H1 (cell line): ENCODE data around the gene RSPO3. TPM values are rescaled to one million over a fixed set of nuclear protein-coding genes. Genes with fewer than 3 reads are reported as not detected.

Source experiments
- CTCF ChIA-PET: fragments of 300-600 bp; sonication (Branson Sonifier 250); formaldehyde crosslinking; loops from one replicate; lab custom pipeline; 2021; ENCODE audit not compliant: partially characterized antibody; lab: Charles Lee
- POLR2A ChIA-PET: fragments of 300-600 bp; sonication (Branson Sonifier 250); formaldehyde crosslinking; loops from one replicate; lab custom pipeline; 2021; ENCODE audit warnings: inconsistent platforms; ENCODE audit not compliant: partially characterized antibody; lab: Charles Lee
- DNase-seq, 2 experiments: peaks; one replicate each; pipeline versions ENCODE4 v3.0.0 to v3.0.0-alpha.2; 2010 to 2022; ENCODE audit warnings: low spot score in 2 of 2, low read depth in 1 of 2, mixed read lengths in 1 of 2
- FAIRE-seq: peaks from 2 replicates; lab custom pipeline; 2011; peaks lifted over from hg19 to GRCh38; lab: Jason Lieb, UNC
- H2AFZ ChIP-seq: 2 replicates; pipeline ENCODE4 v1.8.1; 2012; ENCODE audit warnings: low read length, inconsistent platforms
- H2AK5ac ChIP-seq: 2 replicates; pipeline ENCODE4 v1.6.1; 2013; ENCODE audit warnings: low read depth, low read length
- H2BK120ac ChIP-seq: replicated peaks from 2 replicates; pipeline ENCODE3; 2013; ENCODE audit warnings: low read depth, low read length, inconsistent platforms
- H2BK12ac ChIP-seq: 2 replicates; pipeline ENCODE4 v1.6.1; 2013; ENCODE audit warnings: low read depth, low read length
- H2BK15ac ChIP-seq: 2 replicates; pipeline ENCODE4 v1.6.1; 2013; ENCODE audit warnings: low read length
- H2BK20ac ChIP-seq: 2 replicates; pipeline ENCODE4 v1.6.1; 2013; ENCODE audit warnings: low read length
- H2BK5ac ChIP-seq: 2 replicates; pipeline ENCODE4 v1.6.1; 2013; ENCODE audit warnings: low read depth, low read length
- H3K14ac ChIP-seq: 2 replicates; pipeline ENCODE4 v1.6.1; 2013; ENCODE audit warnings: inconsistent platforms; ENCODE audit not compliant: insufficient read length
- H3K18ac ChIP-seq: 2 replicates; pipeline ENCODE4 v1.6.1; 2013; ENCODE audit warnings: low read length; ENCODE audit errors: extremely low read depth
- H3K23ac ChIP-seq: 2 replicates; pipeline ENCODE4 v1.6.1; 2013; ENCODE audit warnings: inconsistent platforms; ENCODE audit not compliant: insufficient read length
- H3K23me2 ChIP-seq: 2 replicates; pipeline ENCODE4 v1.6.1; 2013; ENCODE audit warnings: low read depth, low read length
- H3K27ac ChIP-seq: 2 replicates; pipeline ENCODE4 v1.6.1; 2011; ENCODE audit warnings: low read depth, low read length, inconsistent platforms
- H3K27me3 ChIP-seq, 4 experiments: replicated peaks in 1 of 4; 1 replicate in 1 of 4; 2 replicates in 3 of 4; pipeline versions ENCODE4 v1.6.1 to v1.8.1; 2011 to 2013; ENCODE audit warnings: low read length in 3 of 4, mild to moderate bottlenecking in 3 of 4, inconsistent platforms in 2 of 4, mixed read lengths in 2 of 4, moderate library complexity in 1 of 4; ENCODE audit not compliant: control insufficient read depth in 3 of 4, insufficient read depth in 3 of 4; ENCODE audit errors: extremely low read depth in 1 of 4
- H3K36me3 ChIP-seq, 4 experiments: 2 replicates each; pipeline versions ENCODE4 v1.6.1 to v1.8.1; 2011 to 2013; ENCODE audit warnings: mild to moderate bottlenecking in 4 of 4, low read length in 3 of 4, moderate library complexity in 2 of 4, control low read depth in 1 of 4, inconsistent platforms in 1 of 4; ENCODE audit not compliant: insufficient read depth in 4 of 4, control insufficient read depth in 2 of 4
- H3K4ac ChIP-seq: replicated peaks from 2 replicates; pipeline ENCODE3; 2013; ENCODE audit warnings: low read length, low read depth, mixed read lengths, inconsistent platforms; ENCODE audit not compliant: insufficient read length
- H3K4me1 ChIP-seq, 4 experiments: replicated peaks in 1 of 4; 1 replicate in 1 of 4; 2 replicates in 3 of 4; pipeline versions ENCODE4 v1.6.1 to v1.8.1; 2011 to 2013; ENCODE audit warnings: low read length in 3 of 4, inconsistent platforms in 2 of 4, mixed read lengths in 1 of 4; ENCODE audit not compliant: insufficient read depth in 4 of 4, control insufficient read depth in 3 of 4
- H3K4me2 ChIP-seq, 2 experiments: 2 replicates each; pipeline versions ENCODE4 v1.6.1 to v1.8.1; 2011 to 2013; ENCODE audit warnings: low read depth in 2 of 2, low read length in 2 of 2, control low read depth in 1 of 2, inconsistent platforms in 1 of 2, mild to moderate bottlenecking in 1 of 2; ENCODE audit not compliant: insufficient read depth in 1 of 2
- H3K4me3 ChIP-seq, 4 experiments: fragments of 200-600, 300-600 bp in 1 of 4; sonication (generic), shearing (Covaris generic), sonication (Bioruptor Twin) in 1 of 4; 2 replicates each; pipeline versions ENCODE4 v1.5.1 to v1.8.1; 2011 to 2016; ENCODE audit warnings: low read length in 4 of 4, low read depth in 3 of 4, control low read depth in 2 of 4, inconsistent platforms in 2 of 4, mild to moderate bottlenecking in 2 of 4, mixed read lengths in 1 of 4, moderate library complexity in 1 of 4; ENCODE audit not compliant: insufficient read depth in 2 of 4; ENCODE audit errors: extremely low read depth in 1 of 4
- H3K56ac ChIP-seq: replicated peaks from 2 replicates; pipeline ENCODE3; 2013; ENCODE audit warnings: low read depth, mild to moderate bottlenecking, mixed read lengths, low read length, inconsistent platforms; ENCODE audit not compliant: insufficient read length
- H3K79me1 ChIP-seq: 2 replicates; pipeline ENCODE4 v1.6.1; 2013; ENCODE audit warnings: low read depth, low read length, control low read depth
- H3K79me2 ChIP-seq, 2 experiments: 2 replicates each; pipeline versions ENCODE4 v1.6.1 to v1.8.1; 2012 to 2013; ENCODE audit warnings: low read length in 2 of 2, mild to moderate bottlenecking in 2 of 2, inconsistent platforms in 1 of 2; ENCODE audit not compliant: insufficient read depth in 2 of 2, control insufficient read depth in 1 of 2
- H3K9ac ChIP-seq, 4 experiments: replicated peaks in 1 of 4; 1 replicate in 1 of 4; 2 replicates in 3 of 4; pipeline versions ENCODE4 v1.6.1 to v1.8.1; 2011 to 2013; ENCODE audit warnings: low read depth in 3 of 4, low read length in 3 of 4, control low read depth in 2 of 4, mild to moderate bottlenecking in 2 of 4, moderate library complexity in 2 of 4, inconsistent platforms in 1 of 4; ENCODE audit errors: extremely low read depth in 1 of 4
- H3K9me3 ChIP-seq, 2 experiments: 2 replicates each; pipeline versions ENCODE4 v1.6.1 to v1.8.1; 2012 to 2013; ENCODE audit warnings: mild to moderate bottlenecking in 2 of 2, moderate library complexity in 2 of 2, control low read depth in 1 of 2, inconsistent platforms in 1 of 2, low read depth in 1 of 2, low read length in 1 of 2, mixed read lengths in 1 of 2; ENCODE audit not compliant: insufficient read depth in 2 of 2
- H4K20me1 ChIP-seq, 2 experiments: replicated peaks in 1 of 2; 2 replicates each; pipeline versions ENCODE3 to v1.8.1; 2011 to 2013; ENCODE audit warnings: inconsistent platforms in 2 of 2, low read length in 2 of 2, mild to moderate bottlenecking in 1 of 2; ENCODE audit not compliant: insufficient read depth in 2 of 2, control insufficient read depth in 1 of 2
- H4K5ac ChIP-seq: 2 replicates; pipeline ENCODE4 v1.6.1; 2013; ENCODE audit warnings: low read length, low read depth, mixed read lengths, inconsistent platforms; ENCODE audit not compliant: insufficient read length
- H4K8ac ChIP-seq: 2 replicates; pipeline ENCODE4 v1.8.0; 2013; ENCODE audit warnings: mild to moderate bottlenecking, moderate library complexity, low read length, inconsistent platforms; ENCODE audit not compliant: insufficient read depth; ENCODE audit errors: extremely low read depth
- H4K91ac ChIP-seq: replicated peaks from 2 replicates; pipeline ENCODE3; 2013; ENCODE audit warnings: low read length, mixed read lengths, inconsistent platforms; ENCODE audit not compliant: insufficient read length
- ATF2 ChIP-seq: IDR thresholded peaks from 2 replicates; pipeline ENCODE4 v1.6.1; 2012; ENCODE audit warnings: low read length, inconsistent platforms
- BACH1 ChIP-seq: IDR thresholded peaks from 2 replicates; pipeline ENCODE4 v1.6.1; 2012; ENCODE audit warnings: low read length, improper control_type of control experiment
- BCL11A ChIP-seq, 2 experiments: IDR thresholded peaks; one replicate each; pipeline ENCODE4 v1.6.1; 2011; ENCODE audit warnings: low read depth in 2 of 2, low read length in 2 of 2, mild to moderate bottlenecking in 2 of 2
- CHD1 ChIP-seq: IDR thresholded peaks from 2 replicates; pipeline ENCODE4 v1.6.1; 2012; ENCODE audit warnings: low read depth, low read length, improper control_type of control experiment
- GTF2F1 ChIP-seq: IDR thresholded peaks from 2 replicates; pipeline ENCODE4 v1.6.1; 2012; ENCODE audit warnings: low read depth, low read length, improper control_type of control experiment, borderline replicate concordance
- KDM5A ChIP-seq: fragments of 200-600 bp; IDR thresholded peaks from 2 replicates; pipeline ENCODE4 v1.7.1; 2012; ENCODE audit warnings: mild to moderate bottlenecking, low read length, inconsistent platforms, mixed read lengths
- RAD21 ChIP-seq, 2 experiments: IDR thresholded peaks in 1 of 2; conservative IDR thresholded peaks in 1 of 2; 2 replicates each; pipeline ENCODE4 v1.6.1; 2011; ENCODE audit warnings: low read depth in 2 of 2, low read length in 2 of 2, improper control_type of control experiment in 1 of 2, inconsistent platforms in 1 of 2, mild to moderate bottlenecking in 1 of 2, moderate library complexity in 1 of 2
- SUZ12 ChIP-seq: fragments of 200-600 bp; sonication (generic); IDR thresholded peaks from 2 replicates; pipeline ENCODE4 v1.6.1; 2012; ENCODE audit warnings: mild to moderate bottlenecking, inconsistent platforms, low read length, moderate library complexity, mixed read lengths
- polyA plus RNA-seq, 7 experiments: library from polyadenylated mRNA; depleted of rRNA in 3 of 7; stranded (reverse) in 5 of 7; unstranded in 2 of 7; fragments of >200 nt in 5 of 7; fragments of 200-250 nt in 2 of 7; gene quantifications; 1 replicate in 5 of 7; 2 replicates in 1 of 7; 4 replicates in 1 of 7; pipeline versions ENCODE4 v1.2.1 to v1.2.3, GENCODE V29; 2011 to 2013; ENCODE audit warnings: missing spikeins in 2 of 7, mixed read lengths in 2 of 7
- total RNA-seq: library from RNA; stranded (reverse); fragmentation: NEBNext Ultra II Directional; extraction: Animal tissue kit (Norgen Biotek cat#: 25700); gene quantifications from 2 replicates; pipeline ENCODE4 v1.2.1, GENCODE V29; 2021
- TF ChIP-seq, protein P1 (sequence below): IDR thresholded peaks from 2 replicates; pipeline ENCODE4 v1.6.1; 2011; ENCODE audit warnings: low read depth, mild to moderate bottlenecking, low read length; ENCODE audit not compliant: insufficient read depth

The RSPO3 gene
- total and polyA plus RNA-seq, 2 of the 8 experiments (the other 6 are each of a cell fraction or from before 2014, with no cell fraction given) = not detected

GRCh38 chr6:127131772-127132376 lies 13.4 kb downstream of the RSPO3 start:
- Histone ChIP-seq H2BK20ac (no peak overlapping the region), H3K27ac (no peak overlapping the region), H3K9ac (no peak overlapping the region), H4K8ac (no peak overlapping the region), H3K18ac (no peak overlapping the region), H4K91ac (no peak overlapping the region), H2BK15ac (no peak overlapping the region), H4K20me1 (no peaks in the 10 kb centered on the region), H3K56ac (no peak overlapping the region), H3K4me1 (no peaks in the 10 kb centered on the region), H3K4me3 (no peak overlapping the region), H2AFZ (no peak overlapping the region), H3K36me3 (no peaks in the 10 kb centered on the region), H3K79me1 (no peaks in the 10 kb centered on the region), H4K5ac (no peak overlapping the region), H3K79me2 (no peaks in the 10 kb centered on the region), H2AK5ac (no peak overlapping the region), H3K4ac (no peak overlapping the region), H2BK5ac (no peak overlapping the region), H2BK12ac (no peak overlapping the region), H2BK120ac (no peak overlapping the region), H3K23ac (no peak overlapping the region), H3K9me3 (no peaks in the 10 kb centered on the region), H3K14ac (no peak overlapping the region), H3K4me2 (no peak overlapping the region), H3K23me2 (no peaks in the 10 kb centered on the region), H3K27me3 (no peaks in the 10 kb centered on the region)
- ChIA-PET CTCF (interaction anchor here (4.3 kb wide), 1 partner anchor 11 kb away, joined by 20 read pairs; no protein-coding TSS in a partner anchor), POLR2A (no interaction called here)
- TF ChIP-seq GTF2F1 (no peak), SUZ12 (no peak), BCL11A (IDR thresholded peaks at IDR 0.05; ENCODE audit: low read depth in 2 of 2, low read length in 2 of 2) (no peak), BACH1 (no peak), RAD21 (IDR thresholded peaks at IDR 0.05 in 1 of 2, conservative IDR thresholded peaks at IDR 0.05 in 1 of 2; ENCODE audit: low read depth in 2 of 2, low read length in 2 of 2) (no peak), KDM5A (no peak), ATF2 (no peak), CHD1 (no peak)
- TF ChIP-seq, protein P1, sequence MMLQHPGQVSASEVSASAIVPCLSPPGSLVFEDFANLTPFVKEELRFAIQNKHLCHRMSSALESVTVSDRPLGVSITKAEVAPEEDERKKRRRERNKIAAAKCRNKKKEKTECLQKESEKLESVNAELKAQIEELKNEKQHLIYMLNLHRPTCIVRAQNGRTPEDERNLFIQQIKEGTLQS = no peak
- FAIRE-seq (no peak), DNase-seq (no peak)
